K562 (cell line): ENCODE measurements around the gene CHN2. TPM values are rescaled to one million over a fixed set of nuclear protein-coding genes. Genes with fewer than 3 reads are reported as not detected.

Source experiments
- ATAC-seq: fragments of 200-7000 bp; cut with Tn5 transposase; 3 replicates; pipeline ENCODE4 v1.9.1; 2020; ENCODE audit warnings: moderate library complexity
- BruUV-seq: library from RNA; stranded (reverse); fragments of 400-500 nt; replicated peaks from 2 replicates; lab custom pipeline; 2021; lab: Mats Ljungman, UMichigan
- CTCF ChIA-PET: fragments of 300-600 bp; formaldehyde crosslinking; extraction: SDS; loops from one replicate; lab custom pipeline; 2021; ENCODE audit warnings: low intra/inter-chr PET ratio; lab: Yijun Ruan, JAX
- POLR2A ChIA-PET: fragments of 300-600, 350-650 bp; sonication (Branson Sonifier 250); formaldehyde crosslinking; extraction: SDS; loops from one replicate; lab custom pipeline; 2021; ENCODE audit warnings: antibody characterized with exemption, inconsistent platforms; lab: Yijun Ruan, JAX
- DNase-seq, 4 experiments: peaks; one replicate each; pipeline versions ENCODE4 v3.0.0 to v3.0.0-alpha.2; 2011 to 2018; ENCODE audit warnings: low spot score in 3 of 4, mixed read lengths in 3 of 4; ENCODE audit errors: extremely low read depth in 1 of 4
- FAIRE-seq: peaks from 2 replicates; lab custom pipeline; 2011; peaks lifted over from hg19 to GRCh38; lab: Jason Lieb, UNC
- H2AFZ ChIP-seq: 2 replicates; pipeline ENCODE4 v1.6.0; 2011; ENCODE audit warnings: low read depth, low read length, control low read depth, inconsistent platforms
- H3K27ac ChIP-seq: fragments of 200-600 bp; 3 replicates; pipeline ENCODE4 v1.8.0; 2011; ENCODE audit warnings: low read depth, mild to moderate bottlenecking, control low read depth, inconsistent platforms, low read length, moderate library complexity, mixed read lengths; ENCODE audit errors: extremely low read depth
- H3K27me3 ChIP-seq, 2 experiments: fragments of 300-600 bp in 1 of 2; 2 replicates in 1 of 2; 3 replicates in 1 of 2; pipeline versions ENCODE4 v1.6.0 to v1.8.0; 2011; ENCODE audit warnings: inconsistent platforms in 2 of 2, low read length in 2 of 2, mild to moderate bottlenecking in 1 of 2, mixed read lengths in 1 of 2, moderate library complexity in 1 of 2; ENCODE audit not compliant: control insufficient read depth in 2 of 2, insufficient read depth in 2 of 2
- H3K36me3 ChIP-seq: fragments of 300-600 bp; 3 replicates; pipeline ENCODE4 v1.8.0; 2011; ENCODE audit warnings: mild to moderate bottlenecking, low read length, inconsistent platforms; ENCODE audit not compliant: control insufficient read depth, insufficient read depth
- H3K4me1 ChIP-seq, 2 experiments: fragments of 200-600 bp in 1 of 2; replicated peaks in 1 of 2; 2 replicates in 1 of 2; 3 replicates in 1 of 2; pipeline versions ENCODE4 v1.5.1 to v1.8.0; 2011; ENCODE audit warnings: inconsistent platforms in 2 of 2, low read length in 2 of 2, mild to moderate bottlenecking in 1 of 2, mixed read lengths in 1 of 2, moderate library complexity in 1 of 2; ENCODE audit not compliant: control insufficient read depth in 2 of 2, insufficient read depth in 2 of 2
- H3K4me2 ChIP-seq: 2 replicates; pipeline ENCODE4 v1.6.1; 2011; ENCODE audit warnings: low read length, control low read depth, inconsistent platforms, mixed read lengths; ENCODE audit not compliant: insufficient read depth
- H3K4me3 ChIP-seq: fragments of 200-600 bp; sonication (generic), shearing (Covaris generic); 2 replicates; pipeline ENCODE4 v1.5.1; 2016; ENCODE audit warnings: control low read depth, inconsistent platforms
- H3K79me2 ChIP-seq: fragments of 200-600 bp; 3 replicates; pipeline ENCODE4 v1.8.0; 2011; ENCODE audit warnings: low read length, inconsistent platforms; ENCODE audit not compliant: control insufficient read depth, insufficient read depth
- H3K9ac ChIP-seq, 2 experiments: 2 replicates each; pipeline versions ENCODE4 v1.6.0 to v1.6.1; 2011; ENCODE audit warnings: low read depth in 2 of 2, low read length in 2 of 2, control low read depth in 1 of 2, inconsistent platforms in 1 of 2, mild to moderate bottlenecking in 1 of 2, mixed read lengths in 1 of 2; ENCODE audit not compliant: insufficient read depth in 1 of 2
- H3K9me1 ChIP-seq: one replicate; pipeline ENCODE4 v1.6.0; 2011; ENCODE audit warnings: inconsistent platforms, mild to moderate bottlenecking, low read length, moderate library complexity; ENCODE audit not compliant: control insufficient read depth, insufficient read depth
- H3K9me3 ChIP-seq: replicated peaks from 2 replicates; pipeline ENCODE4 v1.5.1; 2011; ENCODE audit warnings: low read depth, low read length, inconsistent platforms; ENCODE audit not compliant: control insufficient read depth, insufficient read depth
- H4K20me1 ChIP-seq: replicated peaks from 2 replicates; pipeline ENCODE4 v1.6.1; 2011; ENCODE audit warnings: low read length, inconsistent platforms, mixed read lengths; ENCODE audit not compliant: control insufficient read depth, insufficient read depth
- RBM25 ChIP-seq: fragments of 200-400 bp; formaldehyde crosslinking; IDR thresholded peaks from 2 replicates; pipeline ENCODE4 v1.6.1; 2018; ENCODE audit warnings: low read length, low read depth, moderate library complexity; ENCODE audit not compliant: severe bottlenecking
- SPI1 ChIP-seq: IDR thresholded peaks from 2 replicates; pipeline ENCODE4 v1.6.1; 2011; ENCODE audit warnings: low read depth, low read length, control low read depth, borderline replicate concordance
- STAT6 ChIP-seq: sonication (generic); formaldehyde crosslinking; IDR thresholded peaks from 2 replicates; pipeline ENCODE4 v1.8.1; 2023; ENCODE audit warnings: mild to moderate bottlenecking, missing genetic modification reagents
- ZNF140 ChIP-seq: fragments of 250-450 bp; sonication (Bioruptor Pico); IDR thresholded peaks from 2 replicates; pipeline ENCODE4 v1.8.0; 2021; ENCODE audit warnings: moderate library complexity, mild to moderate bottlenecking, inconsistent platforms
- WGBS: fragments of 100-300 bp; shearing (Covaris generic); methylation state at CpG from one replicate; pipeline ENCODE4 v1.1.6; 2016; ENCODE audit warnings: low coverage, mixed read lengths; ENCODE audit not compliant: insufficient coverage; ENCODE audit errors: missing lambda C conversion rate; 5-methylcytosine and 5-hydroxymethylcytosine counted together
- in situ Hi-C: fragments of 300-500 bp; cut with MboI; formaldehyde crosslinking; loops from 4 replicates; pipeline ENCODE4 v1.15.0; 2018; ENCODE audit warnings: inconsistent platforms, mixed read lengths
- intact Hi-C: fragments of 100-400 bp; cut with micrococcal nuclease; formaldehyde crosslinking; loops from 2 replicates; pipeline ENCODE4 v1.14.2; 2022
- polyA plus RNA-seq, 8 experiments: library from polyadenylated mRNA; depleted of rRNA in 4 of 8; stranded (reverse) in 5 of 8; unstranded in 3 of 8; fragments of >200 nt; fragmentation: Nextera tagmentation in 2 of 8; fragmentation: Illumina TruSeq in 1 of 8; extraction: Ambion mirVana in 2 of 8; extraction: Trizol in 1 of 8; gene quantifications; 2 replicates each; pipeline versions ENCODE4 v1.2.1 to v1.2.3, GENCODE V29; 2011 to 2014; ENCODE audit warnings: inconsistent platforms in 1 of 8, missing spikeins in 1 of 8
- total RNA-seq, 7 experiments: library from RNA; depleted of rRNA in 6 of 7; stranded (reverse); fragments of >200 nt in 6 of 7; fragmentation: Illumina TruSeq in 2 of 7; extraction: Trizol in 2 of 7; gene quantifications; 2 replicates each; pipeline versions ENCODE4 v1.2.1 to v1.2.3, GENCODE V29; 2011 to 2021; ENCODE audit warnings: low replicate concordance in 1 of 7

CHN2 gene
- total and polyA plus RNA-seq, 9 of the 15 experiments (the other 6 are each of a cell fraction or from before 2014, with no cell fraction given), result 0.12 to 2.1 (median 0.31) TPM; not detected in 1

GRCh38 chr7:29311314-29311713 is 116.7 kb downstream of the CHN2 start:
- no peak overlapping the region for H3K4me3 ChIP-seq
- H3K27me3 ChIP-seq, result peaks cover 0 to 4% of the 10 kb centered on the region in 2 experiments; a peak in 2 of 5 replicates
- no peak for FAIRE-seq
- H3K36me3 ChIP-seq, result no peaks in the 10 kb centered on the region
- no peaks in the 10 kb centered on the region for H3K9me3 ChIP-seq
- H3K4me2 ChIP-seq, result no peak overlapping the region
- no TSS peak for BruUV-seq
- WGBS, result 0% methylated on average over 3 of the region's 3 CpGs
- no peak overlapping the region for H3K9ac ChIP-seq
- POLR2A ChIA-PET, result no interaction called here
- CTCF ChIA-PET, result no interaction called here
- no peak for TF ChIP-seq STAT6 (CRISPR knock-in tag)
- TF ChIP-seq RBM25, result peak; percentile 84
- in situ Hi-C loops, result no loop called here
- H3K9me1 ChIP-seq, result no peaks in the 10 kb centered on the region
- H2AFZ ChIP-seq, result no peak overlapping the region
- no peak for DNase-seq
- H3K27ac ChIP-seq, result no peak overlapping the region
- no peaks in the 10 kb centered on the region for H3K79me2 ChIP-seq
- intact Hi-C loops, result no loop called here
- H4K20me1 ChIP-seq, result no peaks in the 10 kb centered on the region
- H3K4me1 ChIP-seq, result no peaks in the 10 kb centered on the region
- ATAC-seq, result no peak

GRCh38 chr7:29314148-29314547 is 119.6 kb downstream of the CHN2 start:
- 0% methylated on average over 1 of the region's 1 CpG for WGBS

More at GRCh38 chr7:29314148-29314547, 119.6 kb downstream of the CHN2 start:
- DNase-seq (no peak), FAIRE-seq (no peak), ATAC-seq (no peak)
- in situ Hi-C loops (no loop called here), intact Hi-C loops (no loop called here)
- Histone ChIP-seq H2AFZ (no peak overlapping the region), H3K9me1 (no peaks in the 10 kb centered on the region), H3K4me3 (no peak overlapping the region), H3K9ac (no peak overlapping the region), H3K36me3 (no peaks in the 10 kb centered on the region), H3K9me3 (no peaks in the 10 kb centered on the region), H3K4me1 (no peaks in the 10 kb centered on the region), H3K79me2 (no peaks in the 10 kb centered on the region), H3K4me2 (no peak overlapping the region), H4K20me1 (0 out of 2 replicates have a peak, but pooled peaks cover 3% of the 10 kb centered on the region), H3K27ac (no peak overlapping the region), H3K27me3 (peaks cover 0 to 4% of the 10 kb centered on the region in 2 experiments; a peak in 1 of 5 replicates)
- no peak for TF ChIP-seq ZNF140 (CRISPR knock-in tag)
- peak; percentile 62; the same call in 1 of the 2 replicates for TF ChIP-seq SPI1
- ChIA-PET CTCF (no interaction called here), POLR2A (no interaction called here)
- no TSS peak for BruUV-seq
